Lower lobe of right lung (tissue), 2 donors: ENCODE data around the gene CHST6. TPM values are rescaled to one million over a fixed set of nuclear protein-coding genes. Genes with fewer than 3 reads are reported as not detected.

ENCODE experiments used
- ATAC-seq, 2 donors: fragments of 200-7000 bp; cut with Tn5 transposase; one replicate each; pipeline ENCODE4 v1.9.1; 2020 to 2022; ENCODE audit warnings: mild to moderate bottlenecking in 2 of 2, moderate library complexity in 2 of 2
- DNase-seq: peaks from one replicate; pipeline ENCODE4 v3.0.0-alpha.2; 2020
- H3K27ac ChIP-seq: fragments of 200-600 bp; one replicate; pipeline ENCODE4 v1.8.0; 2022
- H3K27me3 ChIP-seq: fragments of 200-600 bp; one replicate; pipeline ENCODE4 v1.8.0; 2022; ENCODE audit warnings: low read depth
- H3K36me3 ChIP-seq: fragments of 200-600 bp; one replicate; pipeline ENCODE4 v1.8.0; 2022; ENCODE audit warnings: mild to moderate bottlenecking
- H3K4me1 ChIP-seq: fragments of 200-600 bp; one replicate; pipeline ENCODE4 v1.8.0; 2022
- H3K4me3 ChIP-seq: fragments of 200-600 bp; one replicate; pipeline ENCODE4 v1.8.0; 2022; ENCODE audit warnings: mild to moderate bottlenecking
- H3K9me3 ChIP-seq: fragments of 200-600 bp; one replicate; pipeline ENCODE4 v1.8.0; 2022
- intact Hi-C: fragments of 100-400 bp; cut with DNase I; formaldehyde crosslinking; loops from one replicate; pipeline ENCODE4 v1.11.0; 2022
- total RNA-seq: library from RNA; stranded (reverse); fragmentation: NEBNext Ultra II Directional; extraction: Animal tissue kit (Norgen Biotek cat#: 25700); gene quantifications from one replicate; pipeline ENCODE4 v1.2.1, GENCODE V29; 2021
- TF ChIP-seq, protein P1 (sequence below): fragments of 200-600 bp; IDR thresholded peaks from one replicate; pipeline ENCODE4 v1.8.0; 2022; ENCODE audit warnings: antibody characterized with exemption, mild to moderate bottlenecking
- donor health status: DM: no; HTN: yes; CAD: no; lungs with severe emphysema.

Gene CHST6
- total RNA-seq, 1 donor from 2014 or later: 2.5 TPM

DNA sequence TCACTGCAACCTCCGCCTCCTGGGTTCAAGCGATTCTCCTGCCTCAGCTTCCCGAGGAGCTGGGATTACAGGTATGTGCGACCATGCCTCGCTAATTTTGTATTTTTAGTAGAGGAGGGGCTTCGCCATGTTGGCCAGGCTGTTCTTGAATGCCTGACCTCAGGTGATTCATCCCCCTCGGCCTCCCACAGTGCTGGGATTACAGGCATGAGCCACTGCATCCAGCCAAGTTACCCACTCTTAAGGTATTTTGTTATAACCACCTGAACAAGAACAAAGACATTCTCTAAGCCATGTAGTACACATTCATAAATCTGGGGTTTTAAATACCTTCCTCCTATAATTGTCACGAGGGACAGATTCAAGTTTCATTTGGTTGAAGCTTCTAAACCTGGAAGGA, 18.4 kb downstream of the CHST6 start:
- no peaks in the 10 kb centered on the region for H3K36me3 ChIP-seq
- TF ChIP-seq, protein P1, sequence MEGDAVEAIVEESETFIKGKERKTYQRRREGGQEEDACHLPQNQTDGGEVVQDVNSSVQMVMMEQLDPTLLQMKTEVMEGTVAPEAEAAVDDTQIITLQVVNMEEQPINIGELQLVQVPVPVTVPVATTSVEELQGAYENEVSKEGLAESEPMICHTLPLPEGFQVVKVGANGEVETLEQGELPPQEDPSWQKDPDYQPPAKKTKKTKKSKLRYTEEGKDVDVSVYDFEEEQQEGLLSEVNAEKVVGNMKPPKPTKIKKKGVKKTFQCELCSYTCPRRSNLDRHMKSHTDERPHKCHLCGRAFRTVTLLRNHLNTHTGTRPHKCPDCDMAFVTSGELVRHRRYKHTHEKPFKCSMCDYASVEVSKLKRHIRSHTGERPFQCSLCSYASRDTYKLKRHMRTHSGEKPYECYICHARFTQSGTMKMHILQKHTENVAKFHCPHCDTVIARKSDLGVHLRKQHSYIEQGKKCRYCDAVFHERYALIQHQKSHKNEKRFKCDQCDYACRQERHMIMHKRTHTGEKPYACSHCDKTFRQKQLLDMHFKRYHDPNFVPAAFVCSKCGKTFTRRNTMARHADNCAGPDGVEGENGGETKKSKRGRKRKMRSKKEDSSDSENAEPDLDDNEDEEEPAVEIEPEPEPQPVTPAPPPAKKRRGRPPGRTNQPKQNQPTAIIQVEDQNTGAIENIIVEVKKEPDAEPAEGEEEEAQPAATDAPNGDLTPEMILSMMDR: no peak
- DNase-seq (no peak), ATAC-seq (no peak)
- H3K4me3 ChIP-seq: no peak overlapping the region
- H3K9me3 ChIP-seq: no peaks in the 10 kb centered on the region
- intact Hi-C loops: no loop called here
- H3K4me1 ChIP-seq: no peaks in the 10 kb centered on the region
- H3K27ac ChIP-seq: no peak overlapping the region
- H3K27me3 ChIP-seq: no peaks in the 10 kb centered on the region

DNA sequence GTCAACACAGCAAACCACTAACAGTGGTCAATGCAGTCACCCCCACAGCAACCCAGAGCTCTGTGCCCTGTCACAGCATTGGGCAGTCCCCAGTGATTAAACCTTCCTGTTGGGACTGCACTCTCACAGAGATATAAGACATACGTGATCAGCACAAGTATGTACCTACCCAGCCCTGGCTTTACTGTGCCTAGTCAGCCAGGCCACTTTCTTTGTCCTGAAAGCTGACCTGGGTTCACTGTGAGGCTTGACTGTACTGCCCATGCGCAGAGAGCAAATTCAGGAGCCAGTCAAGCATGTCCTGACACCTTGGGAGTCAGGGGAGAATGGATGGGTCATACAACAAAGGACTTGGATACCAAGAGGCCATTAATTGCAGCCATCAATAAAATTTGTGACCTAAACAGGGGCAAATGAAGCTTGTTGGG, 19.8 kb downstream of the CHST6 start:
- Histone ChIP-seq H3K4me1 (no peaks in the 10 kb centered on the region), H3K27ac (no peak overlapping the region), H3K4me3 (no peak overlapping the region), H3K27me3 (no peaks in the 10 kb centered on the region), H3K9me3 (no peaks in the 10 kb centered on the region), H3K36me3 (no peaks in the 10 kb centered on the region)
- DNase-seq: no peak
- ATAC-seq: no peak
- intact Hi-C loops: no loop called here
- TF ChIP-seq, protein P1: no peak

DNA sequence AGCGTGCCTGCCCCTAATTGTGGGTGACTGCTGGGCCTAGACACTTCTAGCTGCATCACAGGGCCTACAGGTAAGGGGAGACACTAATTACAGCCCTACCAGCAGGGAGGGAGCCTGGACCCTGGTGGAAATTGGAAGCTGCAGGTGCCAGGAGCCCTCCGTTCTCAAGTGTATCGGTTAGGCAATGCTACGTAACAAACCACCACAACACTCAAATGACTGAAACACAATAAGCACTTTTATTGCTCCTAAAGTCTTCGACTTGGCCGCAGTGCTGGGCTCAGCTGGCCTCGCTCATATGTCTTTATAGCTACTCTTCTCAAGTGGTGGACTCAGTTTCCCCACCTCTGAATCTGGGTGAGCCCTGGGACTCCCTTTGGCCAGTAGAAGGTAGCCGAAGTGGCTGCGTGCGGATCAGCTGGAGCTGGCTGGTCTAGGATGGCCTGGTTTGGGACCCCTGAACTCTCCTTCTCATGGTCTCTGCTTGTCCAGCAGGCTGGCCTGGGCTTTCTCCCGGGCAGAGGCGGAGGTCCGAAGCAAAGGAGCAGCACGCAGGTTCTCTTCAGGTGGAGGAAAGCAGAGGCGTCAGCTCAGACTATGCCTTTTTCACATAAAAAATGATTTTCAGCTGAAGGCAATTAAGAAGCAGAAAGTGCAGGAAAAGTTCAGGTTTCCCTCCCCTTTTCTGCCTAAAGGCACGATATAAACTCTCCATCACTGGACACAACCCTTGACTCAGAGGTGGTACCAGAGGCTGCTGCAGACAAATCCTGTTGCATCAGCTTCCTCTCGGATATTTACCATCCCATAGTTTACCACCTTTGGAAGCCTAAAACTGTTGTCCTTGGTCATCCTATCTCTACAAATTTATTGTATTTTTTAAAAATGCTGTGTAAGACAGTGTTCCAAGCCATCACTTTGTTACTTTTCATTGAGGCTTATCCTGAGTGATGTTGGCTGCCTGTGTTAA, 22.0 kb downstream of the CHST6 start:
- H3K9me3 ChIP-seq: no peaks in the 10 kb centered on the region
- no peak for ATAC-seq
- H3K4me3 ChIP-seq: no peak overlapping the region
- no peaks in the 10 kb centered on the region for H3K36me3 ChIP-seq
- H3K4me1 ChIP-seq: no peaks in the 10 kb centered on the region
- no peak overlapping the region for H3K27ac ChIP-seq
- intact Hi-C loops: no loop called here
- H3K27me3 ChIP-seq: no peaks in the 10 kb centered on the region
- DNase-seq: no peak
- TF ChIP-seq, protein P1: no peak

DNA sequence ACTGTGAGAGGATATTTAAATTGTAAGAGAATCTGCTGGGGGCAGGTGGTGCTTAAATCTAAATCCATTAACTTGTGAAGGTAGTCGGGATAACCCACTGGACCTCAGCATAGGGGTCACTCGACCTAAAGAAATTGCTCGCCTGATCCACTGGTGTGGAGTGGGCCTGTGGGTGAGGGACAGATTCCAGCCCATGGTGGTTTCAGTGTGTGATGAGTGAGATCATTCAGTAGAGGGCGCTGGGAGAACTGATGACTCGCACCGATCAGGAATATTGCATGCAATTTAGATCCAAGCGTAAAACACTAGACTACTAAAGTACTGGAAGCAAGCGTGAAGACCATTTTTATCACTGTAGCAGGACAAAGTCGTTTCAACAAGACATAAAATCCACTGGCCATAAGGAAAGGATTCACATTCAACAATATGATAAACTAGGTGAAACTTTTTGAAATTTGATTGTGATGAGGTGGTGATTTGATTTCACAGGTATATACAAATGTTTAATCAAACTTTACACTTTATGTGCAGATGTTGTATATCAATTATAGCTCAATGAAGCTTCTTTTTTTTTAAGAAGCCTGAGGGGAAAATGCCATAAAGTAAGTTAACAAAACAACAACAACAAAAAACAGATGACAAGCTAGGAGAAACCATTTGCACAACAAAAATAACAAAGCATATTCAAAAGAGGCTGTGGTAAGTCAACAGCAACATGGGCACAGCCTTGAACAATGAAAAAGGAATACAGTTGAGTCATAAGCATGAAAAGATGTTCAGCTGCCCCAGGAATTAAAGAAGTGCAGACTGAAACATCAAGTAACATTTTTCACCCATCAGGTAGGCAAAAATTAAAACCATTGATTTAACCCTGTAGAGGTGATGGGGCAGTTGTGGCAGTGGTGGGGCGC, 23.3 kb downstream of the CHST6 start:
- TF ChIP-seq, protein P1: peak; percentile 72
- H3K27me3 ChIP-seq: no peaks in the 10 kb centered on the region
- ATAC-seq: peak; percentile 90 to 95
- intact Hi-C loops: no loop called here
- H3K9me3 ChIP-seq: no peaks in the 10 kb centered on the region
- no peak for DNase-seq
- H3K4me3 ChIP-seq: no peak overlapping the region
- H3K27ac ChIP-seq: no peak overlapping the region
- no peaks in the 10 kb centered on the region for H3K36me3 ChIP-seq
- H3K4me1 ChIP-seq: no peaks in the 10 kb centered on the region

DNA sequence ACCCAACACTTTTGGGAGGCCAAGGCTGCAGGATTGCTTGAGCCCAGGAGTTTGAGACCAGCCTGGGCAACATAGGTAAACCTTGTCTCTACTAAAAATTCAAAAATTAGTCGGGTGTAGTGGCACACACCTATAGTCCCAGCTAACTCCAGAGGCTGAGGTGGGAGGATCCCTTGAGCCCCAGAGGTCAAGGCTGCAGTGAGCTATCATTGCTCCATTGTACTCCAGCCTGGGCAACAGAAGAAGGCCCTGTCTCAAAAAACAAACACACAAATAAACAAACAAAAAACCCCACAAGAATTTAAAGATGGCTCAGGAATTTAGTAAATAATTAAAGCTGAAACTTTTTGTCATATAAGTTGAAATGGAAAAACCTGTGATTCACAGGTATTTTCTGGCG, 28.5 kb downstream of the CHST6 start:
- H3K4me3 ChIP-seq: no peak overlapping the region
- H3K9me3 ChIP-seq: no peaks in the 10 kb centered on the region
- H3K4me1 ChIP-seq: peaks cover 14% of the 10 kb centered on the region
- no peaks in the 10 kb centered on the region for H3K36me3 ChIP-seq
- ATAC-seq (no peak), DNase-seq (no peak)
- intact Hi-C loops: no loop called here
- H3K27me3 ChIP-seq: no peaks in the 10 kb centered on the region
- TF ChIP-seq, protein P1: no peak
- no peak overlapping the region for H3K27ac ChIP-seq
